WERI-Rb-1 (cell line): ENCODE results near the gene ERF.
A peak's percentile ranks its signal among the peaks of the same experiment; 100 is the strongest.

ENCODE experiments used
- DNase-seq: peaks from one replicate; pipeline ENCODE4 v3.0.0-alpha.2; 2020
- H3K27ac ChIP-seq: fragments of 250-450 bp; sonication (Bioruptor Pico); 2 replicates; pipeline ENCODE4 v1.5.1; 2020; ENCODE audit warnings: mild to moderate bottlenecking, moderate library complexity
- H3K27me3 ChIP-seq: fragments of 250-450 bp; sonication (Bioruptor Pico); 2 replicates; pipeline ENCODE4 v1.5.1; 2021; ENCODE audit warnings: mild to moderate bottlenecking, low read depth, moderate library complexity; ENCODE audit not compliant: insufficient read depth, severe bottlenecking
- H3K36me3 ChIP-seq: fragments of 250-450 bp; sonication (Bioruptor Pico); 2 replicates; pipeline ENCODE4 v1.5.1; 2020; ENCODE audit warnings: mild to moderate bottlenecking, moderate library complexity
- H3K4me3 ChIP-seq: 2 replicates; pipeline ENCODE4 v1.5.1; 2011; ENCODE audit warnings: low read depth, mild to moderate bottlenecking, control low read depth, low read length
- H3K9me3 ChIP-seq: fragments of 250-450 bp; sonication (Bioruptor Pico); 2 replicates; pipeline ENCODE4 v1.5.1; 2021; ENCODE audit warnings: mild to moderate bottlenecking, moderate library complexity; ENCODE audit not compliant: severe bottlenecking
- CTCF ChIP-seq: IDR thresholded peaks from 2 replicates; pipeline ENCODE4 v1.5.1; 2011; ENCODE audit warnings: low read depth, mild to moderate bottlenecking, control low read depth, inconsistent platforms, low read length

The ERF gene

GRCh38 chr19:42252365-42253244 lies 2.3 kb downstream of the ERF start:
- H3K36me3 ChIP-seq: peaks cover 20% of the 10 kb centered on the region
- H3K27me3 ChIP-seq: no peaks in the 10 kb centered on the region
- H3K4me3 ChIP-seq: peak overlapping the region; percentile 68
- no peak for DNase-seq
- no peak for TF ChIP-seq CTCF
- no peaks in the 10 kb centered on the region for H3K9me3 ChIP-seq
- peak overlapping the region; percentile 42 for H3K27ac ChIP-seq

GRCh38 chr19:42251572-42252358 lies 3.2 kb downstream of the ERF start:
- Histone ChIP-seq H3K9me3 (no peaks in the 10 kb centered on the region), H3K27me3 (no peaks in the 10 kb centered on the region), H3K36me3 (peaks cover 20% of the 10 kb centered on the region), H3K4me3 (no peak overlapping the region), H3K27ac (no peak overlapping the region; the same call in 1 of the 2 replicates)
- TF ChIP-seq CTCF: no peak
- no peak for DNase-seq

DNA sequence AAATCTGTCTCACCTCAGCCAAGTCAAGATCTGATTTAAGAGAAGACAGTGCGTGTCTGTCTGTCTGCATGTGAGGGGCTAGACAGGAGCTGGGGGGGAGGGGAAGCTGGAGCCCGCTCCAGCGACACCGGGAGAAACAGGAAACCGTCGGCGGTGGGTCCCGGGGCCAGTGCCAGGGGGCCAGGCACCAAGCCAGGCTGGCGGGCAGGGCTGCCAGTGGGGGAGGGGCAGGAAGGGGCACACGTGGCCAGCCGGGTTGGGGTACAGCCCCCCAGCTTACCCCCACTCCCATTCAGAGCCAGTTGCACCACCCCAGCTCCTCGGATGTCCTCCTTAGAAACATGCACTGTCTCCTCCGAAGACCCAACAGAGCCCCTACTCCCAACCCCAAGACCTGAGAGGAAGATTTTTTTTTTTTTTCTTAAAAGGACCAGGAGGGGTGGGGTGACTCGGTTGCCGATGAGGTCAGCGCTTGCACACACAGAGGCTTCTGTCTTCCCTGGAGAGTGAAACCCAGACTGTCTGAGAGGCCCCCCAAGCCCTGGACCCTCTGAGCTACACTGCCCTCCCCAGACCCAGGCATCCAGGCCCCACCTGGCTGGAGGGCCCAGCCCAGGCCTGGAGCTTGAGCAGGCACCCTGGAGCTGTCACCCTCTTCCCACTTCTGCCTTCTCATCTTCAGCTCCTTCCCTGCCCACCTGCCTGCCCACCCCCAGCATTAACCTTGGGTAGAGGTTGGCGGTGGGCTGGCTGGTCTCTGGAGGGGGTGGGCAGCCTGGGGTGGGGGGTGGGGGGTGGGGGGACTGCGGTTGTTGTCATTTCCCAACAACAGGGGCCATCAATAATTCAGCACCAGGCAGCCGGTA lies 4.0 kb downstream of the ERF start:
- H3K9me3 ChIP-seq: no peaks in the 10 kb centered on the region
- no peak for TF ChIP-seq CTCF
- no peak overlapping the region for H3K27ac ChIP-seq
- peaks cover 20% of the 10 kb centered on the region for H3K36me3 ChIP-seq
- DNase-seq: no peak
- H3K27me3 ChIP-seq: no peaks in the 10 kb centered on the region
- H3K4me3 ChIP-seq: no peak overlapping the region

DNA sequence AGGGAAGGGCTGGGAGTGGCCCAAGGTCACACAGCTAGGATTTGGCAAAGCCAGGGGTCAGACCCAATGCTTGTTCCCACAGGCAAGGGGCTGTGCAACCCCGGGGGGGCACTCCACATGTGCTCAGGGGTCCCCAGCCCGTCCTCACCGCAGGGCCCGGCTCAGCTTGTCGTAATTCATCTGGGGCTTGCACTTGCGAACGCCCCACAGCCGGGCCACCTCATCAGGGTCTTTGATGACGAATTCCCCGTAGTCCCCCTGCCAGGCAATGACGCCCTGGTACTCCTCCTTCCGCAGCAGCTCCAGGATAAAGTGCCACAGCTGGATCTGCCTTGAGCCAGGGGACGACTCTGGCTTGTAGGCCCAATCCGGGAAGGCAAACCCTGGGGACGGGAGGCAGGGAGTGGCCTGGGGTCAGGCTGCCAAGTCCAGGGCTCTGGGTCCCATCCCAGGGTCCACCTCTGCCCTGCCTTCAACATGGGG lies 4.7 kb downstream of the ERF start:
- Histone ChIP-seq H3K27me3 (no peaks in the 10 kb centered on the region), H3K36me3 (peaks cover 20% of the 10 kb centered on the region), H3K27ac (no peak overlapping the region), H3K9me3 (no peaks in the 10 kb centered on the region), H3K4me3 (no peak overlapping the region)
- TF ChIP-seq CTCF: no peak
- DNase-seq: no peak

DNA sequence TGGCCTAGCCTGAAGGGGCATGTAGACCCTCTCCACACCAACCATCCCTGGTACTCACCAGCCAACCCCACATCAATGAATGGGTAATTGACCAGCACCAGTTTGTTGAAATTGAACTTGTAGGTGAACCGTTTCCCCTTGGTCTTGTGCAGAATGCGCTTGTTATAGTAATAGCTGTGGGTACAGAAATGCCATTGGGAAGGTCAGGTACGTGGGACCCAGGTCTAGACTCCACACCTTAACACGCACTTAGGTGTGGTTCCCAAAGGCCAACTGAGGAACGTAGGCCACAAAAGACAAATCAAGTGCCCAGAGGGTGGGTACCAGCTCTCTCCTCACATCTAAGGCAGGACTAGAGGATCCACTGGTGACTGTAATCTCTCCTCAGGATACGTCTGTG lies 5.2 kb downstream of the ERF start:
- Histone ChIP-seq H3K9me3 (no peaks in the 10 kb centered on the region), H3K4me3 (no peak overlapping the region), H3K27me3 (no peaks in the 10 kb centered on the region), H3K27ac (no peak overlapping the region), H3K36me3 (peaks cover 20% of the 10 kb centered on the region)
- no peak for DNase-seq
- TF ChIP-seq CTCF: no peak
